T-helper 22 cell (primary cell): ENCODE results near the gene KMT2C.
"Not testable (repeated sequence)": the region's sequence is repeated elsewhere in the genome, so short reads cannot be mapped to it uniquely, and the experiment has no call there.

Source experiments
- DNase-seq: peaks from one replicate; pipeline ENCODE4 v3.0.0-alpha.2; 2020; ENCODE audit warnings: low read depth

The KMT2C gene

DNA sequence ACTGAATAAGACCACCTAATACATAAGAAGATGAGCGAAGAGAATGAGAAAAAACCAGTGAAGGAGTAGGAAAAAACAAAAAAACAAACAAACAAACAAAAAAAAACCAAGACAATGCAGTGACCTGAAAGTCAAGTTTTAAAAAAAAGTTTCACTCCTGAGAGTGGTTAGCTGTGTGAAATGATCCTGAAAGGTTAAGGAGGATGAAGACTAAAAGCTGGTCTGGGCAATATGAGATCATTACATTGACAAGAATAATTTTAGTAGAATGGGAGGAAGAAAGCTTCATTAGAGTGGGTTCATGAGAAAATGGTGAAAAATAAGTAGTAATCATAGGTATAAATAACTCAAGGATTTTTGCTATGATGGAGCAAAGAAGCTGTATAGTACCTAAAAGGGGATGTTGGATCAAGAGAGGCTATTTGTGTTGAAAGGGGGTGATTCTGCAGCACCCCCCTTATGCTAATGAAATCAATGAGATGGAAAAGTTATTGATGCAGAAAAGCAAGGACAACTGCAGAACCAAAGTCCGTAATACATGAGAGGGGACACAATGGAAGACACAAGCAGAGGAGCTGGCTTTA is 80.2 kb downstream of the KMT2C start:
- no peak for DNase-seq

DNA sequence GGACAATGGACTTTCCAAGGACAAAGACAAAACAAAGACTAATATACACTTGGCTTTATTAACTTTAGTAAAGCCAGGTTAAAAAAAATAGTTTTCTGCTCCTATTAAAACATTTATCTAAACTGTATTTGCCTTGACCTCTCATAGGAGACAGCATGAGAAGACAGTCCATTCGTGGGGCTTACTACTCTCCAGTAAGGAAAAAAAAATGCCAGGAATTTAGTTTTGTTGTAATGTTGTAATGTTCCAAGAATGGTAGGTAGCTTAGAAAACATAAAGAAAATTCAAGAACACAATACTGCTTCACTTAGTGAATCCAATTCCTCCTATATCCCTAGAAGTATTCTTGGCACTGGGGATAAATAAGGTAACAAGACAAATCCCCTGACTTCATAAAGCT is 81.7 kb downstream of the KMT2C start:
- no peak for DNase-seq

- not testable (repeated sequence) for DNase-seq
These were observed 82.5 kb downstream of the KMT2C start for GRCh38 chr7:152353281-152353680.

DNA sequence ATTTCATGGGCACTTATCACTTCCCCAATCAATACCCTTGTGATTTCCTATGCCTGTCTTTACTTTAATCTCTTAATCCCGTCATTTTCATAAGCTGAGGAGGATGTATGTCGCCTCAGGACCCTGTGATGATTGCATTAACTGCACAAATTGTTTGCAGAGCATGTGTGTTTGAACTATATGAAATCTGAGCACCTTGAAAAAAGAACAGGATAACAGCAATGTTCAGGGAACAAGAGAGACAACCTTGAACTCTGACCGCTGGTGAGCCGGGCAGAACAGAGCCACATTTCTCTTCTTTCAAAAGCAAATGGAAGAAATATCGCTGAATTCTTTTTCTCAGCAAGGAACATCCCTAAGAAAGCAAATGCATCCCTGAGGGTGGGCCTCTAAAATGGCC is 84.1 kb downstream of the KMT2C start:
- not testable (repeated sequence) for DNase-seq

DNA sequence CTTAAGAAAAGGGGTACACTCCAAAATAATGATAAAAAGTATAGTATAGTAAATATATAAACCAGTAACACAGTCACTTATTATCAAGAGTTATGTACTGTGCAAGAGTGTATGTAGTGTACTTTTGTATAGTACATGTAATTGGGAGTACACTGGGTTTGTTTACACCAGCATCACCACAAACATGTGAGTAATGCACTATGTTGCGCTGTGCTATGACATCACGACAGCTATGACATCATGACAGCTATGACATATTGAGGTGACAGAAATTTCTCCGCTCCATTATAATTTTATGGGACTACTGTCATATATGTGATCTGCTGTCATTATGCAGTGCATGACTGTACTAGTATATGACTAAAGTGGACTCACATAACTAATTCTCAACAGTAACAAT is 84.6 kb downstream of the KMT2C start:
- DNase-seq, result no peak

DNA sequence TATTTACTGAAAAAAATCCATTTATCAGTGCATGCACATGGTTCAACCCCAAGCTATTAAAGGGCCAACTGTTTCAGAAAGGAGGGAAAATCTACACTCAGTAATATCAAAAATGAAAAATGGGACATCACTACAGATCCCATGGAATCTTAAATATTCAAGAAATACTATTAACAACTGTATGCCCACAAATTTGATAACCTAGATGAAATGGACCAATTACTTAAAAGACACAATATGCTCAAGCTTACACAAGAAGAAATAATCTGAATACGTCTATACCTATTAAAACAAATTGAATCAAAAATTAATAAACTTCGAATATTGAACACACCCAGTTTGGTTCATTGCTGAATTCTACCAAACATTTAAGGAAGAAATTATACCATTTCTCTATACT is 87.9 kb downstream of the KMT2C start:
- no peak for DNase-seq

- no peak for DNase-seq
These were observed 91.5 kb downstream of the KMT2C start for GRCh38 chr7:152344253-152344652.

- no peak for DNase-seq
These were observed 93.0 kb downstream of the KMT2C start for GRCh38 chr7:152342796-152343195.

- DNase-seq, result no peak
These were observed 93.9 kb downstream of the KMT2C start for GRCh38 chr7:152341914-152342236.

GRCh38 chr7:152341039-152341913 is 94.5 kb downstream of the KMT2C start:
- DNase-seq, result no peak

DNA sequence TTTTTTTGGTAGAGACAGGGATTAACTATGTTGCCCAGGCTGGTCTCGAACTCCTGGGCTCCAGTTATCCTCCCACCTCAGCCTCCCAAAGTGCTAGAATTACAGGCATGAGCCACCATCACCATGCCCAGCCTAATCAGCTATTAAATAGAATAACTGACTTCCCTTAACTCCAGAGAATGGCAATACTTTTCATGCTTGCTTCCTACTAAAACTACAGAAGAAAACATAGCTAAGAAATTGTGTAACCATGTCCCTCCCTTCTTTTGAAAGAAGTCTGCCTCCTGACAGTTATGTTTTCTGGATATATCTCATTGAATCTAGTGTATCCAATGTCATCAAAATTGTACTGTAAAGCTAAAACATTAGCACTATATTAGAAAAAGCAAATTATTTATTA is 95.6 kb downstream of the KMT2C start:
- DNase-seq, result no peak

DNA sequence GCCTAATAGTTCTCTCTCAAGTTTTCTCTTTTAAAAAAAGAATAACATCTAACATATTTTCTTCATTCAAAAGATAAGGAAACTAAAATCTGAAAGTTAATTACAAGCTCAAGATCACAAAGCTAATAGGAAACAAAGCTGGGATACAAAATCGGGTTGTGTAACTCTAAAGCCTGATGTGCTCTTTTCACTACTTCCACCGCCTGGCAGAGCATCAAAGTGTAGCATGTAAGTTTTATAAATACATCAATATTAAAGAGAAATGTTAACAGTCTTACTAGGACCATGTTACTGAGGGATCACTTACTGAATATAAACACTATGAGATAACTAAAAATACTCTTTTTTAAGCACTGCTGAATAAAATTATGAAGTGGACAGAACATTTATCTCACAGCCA is 97.2 kb downstream of the KMT2C start:
- DNase-seq, result no peak

DNA sequence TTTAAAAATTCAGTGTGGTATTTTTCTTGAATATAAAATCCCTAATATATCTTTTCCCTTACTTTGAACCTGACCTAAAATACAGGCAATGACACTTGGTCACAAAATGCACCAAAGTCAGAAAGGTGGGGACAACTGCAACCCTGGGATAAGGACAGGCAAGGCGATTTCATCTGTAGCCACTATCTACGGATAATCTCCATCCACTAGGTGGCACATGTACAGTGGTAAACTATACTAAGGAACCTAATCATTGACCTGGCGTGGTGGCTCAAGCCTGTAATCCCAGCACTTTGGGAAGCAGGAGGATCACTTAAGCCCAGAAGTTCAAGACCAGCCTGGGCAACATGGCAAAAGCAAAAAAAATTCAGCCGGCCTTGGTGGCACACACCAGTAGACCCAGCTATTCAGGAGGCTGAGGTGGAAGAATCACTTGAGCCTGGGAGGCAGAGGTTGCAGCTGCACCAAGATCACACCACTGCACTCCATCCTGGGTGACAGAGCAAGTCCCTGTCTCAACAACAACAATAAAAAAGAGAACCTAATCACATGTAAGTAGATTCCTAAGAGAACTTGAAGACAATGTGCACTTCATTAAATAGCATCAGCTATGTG is 98.9 kb downstream of the KMT2C start:
- DNase-seq, result no peak

DNA sequence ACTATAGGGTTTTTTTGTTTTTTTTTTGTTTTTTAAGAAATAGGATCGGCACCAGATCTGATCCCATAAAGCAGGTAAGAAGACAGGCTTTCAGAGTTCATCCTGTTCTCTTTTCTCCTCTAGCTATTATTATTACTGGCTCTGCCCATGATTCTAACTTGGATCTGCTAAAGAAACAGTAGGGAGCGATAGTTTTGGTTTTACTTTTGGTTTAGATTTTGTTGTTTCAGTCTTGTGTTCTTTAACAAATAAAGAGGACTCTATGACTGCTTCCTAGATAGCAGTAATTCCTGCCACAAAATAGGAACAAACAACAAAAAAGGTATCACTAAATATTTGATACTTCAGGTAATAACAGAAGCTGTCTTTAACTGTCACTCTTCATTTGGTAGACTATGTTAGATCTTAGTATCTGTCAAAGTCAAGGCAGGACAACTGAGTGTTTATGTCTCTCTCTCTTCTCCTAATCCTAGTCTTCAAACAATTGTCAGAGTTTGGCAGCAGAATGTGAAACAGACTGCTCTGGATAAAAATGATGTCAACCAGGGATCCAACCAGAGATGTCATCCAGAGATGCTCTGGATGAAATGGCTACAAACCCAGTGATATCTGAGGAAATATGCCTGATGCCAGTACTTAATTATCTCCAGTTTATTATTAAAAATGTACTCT is 99.8 kb downstream of the KMT2C start:
- DNase-seq, result no peak

GRCh38 chr7:152333134-152333533 is 102.7 kb downstream of the KMT2C start:
- DNase-seq, result no peak

DNA sequence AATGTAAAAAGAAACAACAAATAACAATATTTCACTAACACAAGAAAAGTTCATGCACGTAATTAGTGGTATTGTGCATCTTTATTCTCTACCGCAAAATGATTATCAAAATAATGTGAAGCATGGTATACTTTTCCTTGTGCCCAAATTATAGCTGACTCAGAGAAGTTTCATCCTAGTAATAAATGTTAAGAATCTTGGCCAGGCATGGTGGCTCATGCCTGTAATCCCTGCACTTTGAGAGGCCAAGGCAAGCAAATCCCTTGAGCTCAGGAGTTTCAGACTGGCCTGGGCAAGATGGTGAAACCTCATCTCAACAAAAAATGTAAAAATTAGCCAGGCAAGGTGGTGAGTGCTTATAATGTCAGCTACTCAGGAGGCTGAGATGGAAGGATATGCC is 105.0 kb downstream of the KMT2C start:
- DNase-seq, result no peak

GRCh38 chr7:152329469-152329868 is 106.3 kb downstream of the KMT2C start:
- DNase-seq, result no peak

DNA sequence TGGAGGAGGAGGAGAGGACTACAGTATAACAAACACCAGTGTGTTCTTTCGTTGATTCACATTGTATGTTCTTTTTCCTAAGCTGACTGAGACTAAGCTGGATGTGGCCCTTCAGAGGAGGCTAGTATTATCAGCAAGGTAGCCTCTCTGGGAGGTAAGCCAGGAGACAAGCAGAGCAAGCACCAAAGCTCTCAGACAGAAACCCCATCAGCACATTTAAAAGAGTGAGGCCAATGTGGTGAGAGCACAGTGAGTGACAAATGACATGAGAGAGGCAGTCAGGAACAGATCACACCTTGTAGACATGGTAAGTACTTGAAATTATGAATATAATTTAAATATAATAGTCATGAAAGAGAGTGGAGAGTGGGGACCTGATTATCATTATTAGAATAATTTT is 107.6 kb downstream of the KMT2C start:
- no peak for DNase-seq

GRCh38 chr7:152315845-152316244 is 120.0 kb downstream of the KMT2C start:
- DNase-seq, result no peak

GRCh38 chr7:152313831-152314604 is 121.8 kb downstream of the KMT2C start:
- no peak for DNase-seq

- no peak for DNase-seq
These were observed 122.6 kb downstream of the KMT2C start for GRCh38 chr7:152313217-152313616.

DNA sequence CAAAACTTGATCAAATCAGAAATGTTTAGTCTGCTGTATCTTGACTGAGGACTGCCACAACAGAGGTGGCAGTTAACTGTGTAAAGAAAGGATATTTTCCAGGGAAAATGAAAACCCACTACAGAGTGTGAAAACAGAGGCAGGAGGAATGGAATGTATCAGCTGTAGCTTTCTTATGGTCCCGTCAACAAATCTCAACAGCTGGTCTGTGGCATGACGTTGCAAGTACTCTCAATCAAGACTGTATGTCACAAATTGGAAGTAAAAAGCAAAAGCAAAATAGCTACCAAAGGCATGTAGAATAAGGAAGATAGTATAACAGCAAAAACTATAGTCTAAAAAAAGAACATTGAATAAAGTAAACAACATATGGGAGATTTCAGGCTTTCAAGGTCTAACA is 123.5 kb downstream of the KMT2C start:
- DNase-seq, result no peak
